HEK293T (cell line): ENCODE results near the gene ADCY9.
"Not testable (repeated sequence)": the region's sequence is repeated elsewhere in the genome, so short reads cannot be mapped to it uniquely, and the experiment has no call there.

Experiments
- CTCF ChIA-PET: fragments of 350-600 bp; formaldehyde crosslinking; extraction: SDS; loops from one replicate; lab custom pipeline; 2021; ENCODE audit warnings: antibody characterized with exemption, inconsistent platforms; lab: Yijun Ruan, JAX
- POLR2A ChIA-PET: fragments of 350-600 bp; formaldehyde crosslinking; extraction: SDS; loops from one replicate; lab custom pipeline; 2020; ENCODE audit warnings: antibody characterized with exemption, inconsistent platforms; lab: Yijun Ruan, JAX
- DNase-seq: peaks from one replicate; pipeline ENCODE4 v3.0.0; 2012; ENCODE audit warnings: mixed read lengths; ENCODE audit errors: extremely low spot score
- ARNT ChIP-seq: fragments of 450-650 bp; IDR thresholded peaks from 2 replicates; pipeline ENCODE4 v1.6.1; 2017; ENCODE audit warnings: mild to moderate bottlenecking
- BHLHE40 ChIP-seq: fragments of 450-650 bp; IDR thresholded peaks from 2 replicates; pipeline ENCODE4 v1.6.1; 2016; ENCODE audit warnings: mild to moderate bottlenecking, moderate library complexity, borderline replicate concordance
- CTBP1 ChIP-seq: fragments of 450-650 bp; IDR thresholded peaks from 2 replicates; pipeline ENCODE4 v1.6.1; 2016; ENCODE audit warnings: borderline replicate concordance
- ELF4 ChIP-seq: fragments of 450-650 bp; IDR thresholded peaks from 2 replicates; pipeline ENCODE4 v1.6.1; 2017; ENCODE audit warnings: antibody characterized with exemption
- FOXA1 ChIP-seq: fragments of 450-650 bp; IDR thresholded peaks from 2 replicates; pipeline ENCODE4 v1.6.1; 2016; ENCODE audit warnings: mild to moderate bottlenecking
- FOXK2 ChIP-seq: fragments of 450-650 bp; IDR thresholded peaks from 2 replicates; pipeline ENCODE4 v1.6.1; 2016; ENCODE audit warnings: mild to moderate bottlenecking
- FOXM1 ChIP-seq: fragments of 450-650 bp; IDR thresholded peaks from 2 replicates; pipeline ENCODE4 v1.6.1; 2017; ENCODE audit warnings: mild to moderate bottlenecking, borderline replicate concordance
- HDGF ChIP-seq: fragments of 450-650 bp; IDR thresholded peaks from 2 replicates; pipeline ENCODE4 v1.6.1; 2017; ENCODE audit warnings: antibody characterized with exemption, borderline replicate concordance
- L3MBTL2 ChIP-seq: fragments of 450-650 bp; conservative IDR thresholded peaks from 2 replicates; pipeline ENCODE4 v1.6.1; 2016; ENCODE audit warnings: mild to moderate bottlenecking
- LEF1 ChIP-seq: fragments of 450-650 bp; IDR thresholded peaks from 2 replicates; pipeline ENCODE4 v1.6.1; 2017; ENCODE audit warnings: mild to moderate bottlenecking, borderline replicate concordance
- NFRKB ChIP-seq: fragments of 450-650 bp; IDR thresholded peaks from 2 replicates; pipeline ENCODE4 v1.6.1; 2016; ENCODE audit warnings: mild to moderate bottlenecking, moderate library complexity
- SP1 ChIP-seq: fragments of 450-650 bp; IDR thresholded peaks from 2 replicates; pipeline ENCODE4 v1.6.1; 2017
- SUZ12 ChIP-seq: fragments of 450-650 bp; IDR thresholded peaks from 2 replicates; pipeline ENCODE4 v1.6.1; 2016; ENCODE audit warnings: mild to moderate bottlenecking
- TARDBP ChIP-seq: fragments of 450-650 bp; IDR thresholded peaks from 2 replicates; pipeline ENCODE4 v1.6.1; 2016
- ZNF384 ChIP-seq: fragments of 450-650 bp; IDR thresholded peaks from 2 replicates; pipeline ENCODE4 v1.6.1; 2016
- TF ChIP-seq, protein P1 (sequence below): fragments of 450-650 bp; IDR thresholded peaks from 2 replicates; pipeline ENCODE4 v1.6.1; 2016

The ADCY9 gene

DNA sequence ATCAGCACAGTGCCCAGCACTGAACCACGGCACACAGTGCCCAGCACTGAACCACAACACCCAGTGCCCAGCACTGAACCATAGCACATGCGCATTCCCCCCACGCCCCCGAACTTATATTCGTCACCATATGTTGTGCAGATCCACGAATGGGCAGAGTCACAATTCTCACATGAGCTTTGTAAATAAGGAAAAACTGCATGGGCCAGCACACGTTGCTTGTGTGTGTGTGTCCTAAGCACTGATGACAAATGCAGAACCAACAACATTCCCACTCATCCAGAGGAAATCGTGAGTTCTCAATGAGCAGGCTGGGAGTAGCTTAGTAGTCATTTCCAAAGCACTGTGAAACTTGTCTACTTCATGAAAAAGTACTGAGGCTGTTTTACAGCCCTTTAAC, 70.0 kb downstream of the ADCY9 start:
- POLR2A ChIA-PET = interaction anchor here (1.0 kb wide), 1 partner anchor 208 kb away, joined by 3 read pairs; no protein-coding TSS in a partner anchor
- TF ChIP-seq CTBP1 (no peak), FOXM1 (no peak), FOXK2 (no peak), ZNF384 (no peak), LEF1 (no peak), ARNT (no peak), ELF4 (no peak), L3MBTL2 (no peak), SP1 (no peak), HDGF (no peak), BHLHE40 (no peak)
- TF ChIP-seq, protein P1, sequence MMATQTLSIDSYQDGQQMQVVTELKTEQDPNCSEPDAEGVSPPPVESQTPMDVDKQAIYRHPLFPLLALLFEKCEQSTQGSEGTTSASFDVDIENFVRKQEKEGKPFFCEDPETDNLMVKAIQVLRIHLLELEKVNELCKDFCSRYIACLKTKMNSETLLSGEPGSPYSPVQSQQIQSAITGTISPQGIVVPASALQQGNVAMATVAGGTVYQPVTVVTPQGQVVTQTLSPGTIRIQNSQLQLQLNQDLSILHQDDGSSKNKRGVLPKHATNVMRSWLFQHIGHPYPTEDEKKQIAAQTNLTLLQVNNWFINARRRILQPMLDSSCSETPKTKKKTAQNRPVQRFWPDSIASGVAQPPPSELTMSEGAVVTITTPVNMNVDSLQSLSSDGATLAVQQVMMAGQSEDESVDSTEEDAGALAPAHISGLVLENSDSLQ = no peak
- CTCF ChIA-PET = interaction anchor here (0.6 to 0.7 kb wide), 2 partner anchors 21 to 51 kb away, joined by 3 to 5 read pairs; no protein-coding TSS in a partner anchor
- DNase-seq = no peak

DNA sequence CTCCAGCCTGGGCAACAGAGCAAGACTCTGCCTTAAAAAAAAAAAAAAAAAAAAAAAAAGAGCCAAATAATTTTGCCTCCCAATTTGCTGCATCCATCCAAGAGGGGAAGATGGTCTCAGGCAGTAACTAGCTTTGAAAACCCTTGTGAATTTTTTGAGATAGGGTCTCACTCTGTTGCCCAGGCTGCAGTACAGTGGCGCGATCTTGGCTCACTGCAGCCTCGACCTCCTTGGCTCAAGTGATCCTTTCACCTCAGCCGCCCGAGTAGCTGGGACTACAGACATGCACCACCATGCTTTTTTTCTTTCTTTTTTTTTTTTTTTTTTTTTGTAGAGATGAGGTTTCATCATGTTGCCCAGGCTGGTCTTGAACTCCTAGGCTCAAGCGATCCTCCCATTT, 70.7 kb downstream of the ADCY9 start:
- CTCF ChIA-PET = interaction anchor here (0.6 kb wide), 1 partner anchor 21 kb away, joined by 3 read pairs; no protein-coding TSS in a partner anchor
- DNase-seq, POLR2A ChIA-PET: not testable (repeated sequence)

DNA sequence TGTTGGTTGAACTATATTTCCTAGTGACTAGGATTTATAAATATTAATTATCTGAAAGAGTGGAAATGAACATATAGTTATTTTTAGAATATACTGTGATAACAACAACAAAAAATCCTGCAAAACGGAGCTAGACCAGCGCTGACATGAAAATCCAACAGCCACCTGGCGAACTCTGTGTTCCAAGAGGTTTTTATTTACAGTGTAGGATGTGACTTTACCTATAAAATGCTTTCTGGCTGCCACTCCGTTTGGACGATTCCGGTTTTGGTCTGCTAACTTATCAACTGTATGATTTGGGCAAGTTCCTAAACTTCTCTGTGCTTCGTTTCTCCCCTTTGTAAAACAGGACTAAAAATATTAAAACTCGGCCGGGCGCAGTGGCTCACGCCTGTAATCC, 73.7 kb downstream of the ADCY9 start:
- CTCF ChIA-PET = no interaction called here
- DNase-seq = no peak
- TF ChIP-seq NFRKB (no peak), ELF4 (no peak), FOXM1 (no peak), SUZ12 (no peak), TARDBP (no peak), ARNT (no peak), SP1 (no peak), BHLHE40 (no peak), L3MBTL2 (no peak), LEF1 (no peak), CTBP1 (no peak), FOXA1 (no peak), ZNF384 (no peak), HDGF (no peak), FOXK2 (no peak)
- TF ChIP-seq, protein P1 = no peak
- POLR2A ChIA-PET = no interaction called here

DNA sequence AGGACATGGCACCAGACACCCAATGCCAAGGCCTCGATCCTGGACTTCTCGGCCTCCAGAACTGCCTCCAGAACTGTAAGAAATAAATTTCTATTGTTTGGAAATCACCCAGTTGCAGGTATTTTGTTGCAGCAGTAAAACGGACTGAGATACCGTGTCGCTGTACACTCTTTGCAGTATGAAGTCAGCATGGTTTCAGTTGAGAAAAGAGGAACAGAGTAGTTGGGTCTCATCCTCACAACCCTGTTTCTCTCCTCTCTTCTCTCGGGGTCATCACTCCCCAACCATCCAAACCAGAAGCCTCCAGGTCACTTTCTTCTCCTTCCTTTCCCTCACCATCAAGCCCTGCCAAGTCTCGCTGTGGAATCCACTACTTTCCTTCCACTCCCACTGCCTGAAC, 77.8 kb downstream of the ADCY9 start:
- ChIA-PET POLR2A (no interaction called here), CTCF (no interaction called here)
- TF ChIP-seq ZNF384 (no peak), HDGF (no peak), TARDBP (no peak), LEF1 (no peak), SP1 (no peak), FOXA1 (no peak), SUZ12 (no peak), ARNT (no peak), BHLHE40 (no peak), CTBP1 (no peak), NFRKB (no peak), FOXM1 (no peak), FOXK2 (no peak)
- TF ChIP-seq, protein P1 = no peak
- no peak for DNase-seq

DNA sequence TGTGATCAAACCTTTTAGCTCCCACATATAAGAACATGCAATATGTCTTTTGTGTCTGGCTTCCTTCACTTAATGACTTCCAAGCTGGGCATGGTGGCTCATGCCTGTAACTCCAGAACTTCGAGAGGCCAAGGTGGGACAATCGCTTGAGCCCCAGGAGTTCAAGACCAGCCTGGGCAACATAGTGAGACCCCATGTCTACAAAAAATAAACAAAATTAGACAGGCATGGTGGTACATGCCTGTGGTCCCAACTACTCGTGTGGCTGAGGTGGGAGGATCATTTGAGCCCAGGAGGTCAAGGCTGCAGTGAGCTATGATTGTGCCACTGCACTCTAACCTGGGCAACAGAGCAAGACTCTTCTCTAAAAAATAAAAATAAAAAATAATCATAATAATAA, 79.3 kb downstream of the ADCY9 start:
- DNase-seq, POLR2A ChIA-PET, CTCF ChIA-PET: not testable (repeated sequence)

DNA sequence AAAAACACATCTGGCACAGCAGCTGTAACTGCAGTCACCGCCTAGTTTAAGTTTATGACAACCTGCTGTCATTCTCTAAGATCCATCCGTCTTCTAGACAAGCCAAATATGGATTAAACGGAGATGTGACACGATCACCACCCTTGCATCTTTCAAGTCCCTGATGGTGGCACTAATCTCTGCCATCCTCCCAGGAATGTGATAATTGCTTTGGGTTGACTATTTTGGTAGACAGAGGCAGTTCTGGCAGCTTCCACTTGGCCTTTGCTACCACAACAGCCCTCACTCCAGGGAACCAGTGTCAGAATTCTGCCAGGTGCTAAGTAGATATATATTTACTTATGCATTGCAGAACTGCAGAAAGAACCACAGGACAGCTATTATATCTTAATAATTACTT, 81.3 kb downstream of the ADCY9 start:
- ChIA-PET POLR2A (no interaction called here), CTCF (no interaction called here)
- TF ChIP-seq CTBP1 (no peak), SP1 (no peak), FOXA1 (no peak), LEF1 (no peak), ELF4 (no peak)
- no peak for DNase-seq

DNA sequence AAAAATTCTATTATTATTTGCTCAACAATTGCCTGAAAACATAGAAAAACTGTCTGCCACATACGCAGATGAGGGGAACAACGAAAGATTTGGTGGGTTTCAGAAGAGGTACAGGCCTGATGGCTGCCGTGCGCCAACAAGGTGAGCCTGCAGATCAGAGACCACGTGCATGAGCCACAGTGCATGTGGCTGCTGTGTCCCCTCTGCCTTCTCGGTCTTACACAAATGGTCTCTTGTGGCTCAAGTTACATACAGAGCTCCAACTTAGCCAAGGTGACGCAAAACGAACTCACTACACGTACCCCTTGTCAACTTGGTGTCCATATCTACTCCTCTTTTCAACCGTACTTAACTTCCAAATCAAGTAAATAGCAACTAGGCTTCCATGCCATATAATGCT, 82.3 kb downstream of the ADCY9 start:
- DNase-seq = no peak
- TF ChIP-seq FOXA1 (no peak), ZNF384 (no peak), LEF1 (no peak), FOXK2 (no peak), SP1 (no peak), NFRKB (no peak), BHLHE40 (no peak), CTBP1 (no peak), ELF4 (no peak), TARDBP (no peak), ARNT (no peak)
- CTCF ChIA-PET = no interaction called here
- POLR2A ChIA-PET = no interaction called here
